SK-MEL-5 (cell line): ENCODE data around the gene ING2. TPM values are rescaled to one million over a fixed set of nuclear protein-coding genes. Genes with fewer than 3 reads are reported as not detected.
A peak's percentile ranks its signal among the peaks of the same experiment; 100 is the strongest.

ENCODE experiments used
- DNase-seq: peaks from one replicate; pipeline ENCODE4 v3.0.0-alpha.2; 2016; ENCODE audit warnings: low read depth, low spot score
- in situ Hi-C: cut with HindIII; loops from 2 replicates; pipeline ENCODE4 v1.10.0; 2016; ENCODE audit warnings: low sequenced_read_pairs, high pct_unique_total_duplicates, low pct_unique_long_range_greater_than_20kb
- total RNA-seq: library from RNA; depleted of rRNA; stranded (reverse); fragments of >200 nt; shearing (Covaris generic); gene quantifications from 2 replicates; pipeline ENCODE4 v1.2.3, GENCODE V29; 2014

Gene ING2
- total RNA-seq, 1 experiment from 2014 or later: 9.7 TPM

DNA sequence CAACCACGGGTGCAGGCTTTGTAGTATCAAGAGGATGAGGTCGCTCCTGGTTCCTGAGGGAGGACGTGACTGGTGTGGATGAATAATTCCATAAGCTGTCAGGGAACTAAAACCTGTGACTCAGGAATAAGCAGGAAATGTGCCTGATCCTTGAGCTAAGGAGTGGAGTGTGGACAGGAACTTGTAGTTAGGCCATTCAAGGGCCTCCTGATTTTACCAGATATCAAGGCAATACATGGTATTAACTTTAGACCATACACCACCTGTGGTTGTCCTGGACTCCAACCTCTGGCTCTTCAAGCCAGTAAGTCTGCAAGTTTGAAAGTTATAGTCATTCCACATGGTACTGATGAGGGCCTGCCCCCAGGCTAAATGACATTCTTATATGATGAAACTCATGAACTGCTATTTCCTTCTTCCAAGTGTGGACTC is 12.1 kb upstream of the ING2 start:
- no peak for DNase-seq
- in situ Hi-C loops: no loop called here

DNA sequence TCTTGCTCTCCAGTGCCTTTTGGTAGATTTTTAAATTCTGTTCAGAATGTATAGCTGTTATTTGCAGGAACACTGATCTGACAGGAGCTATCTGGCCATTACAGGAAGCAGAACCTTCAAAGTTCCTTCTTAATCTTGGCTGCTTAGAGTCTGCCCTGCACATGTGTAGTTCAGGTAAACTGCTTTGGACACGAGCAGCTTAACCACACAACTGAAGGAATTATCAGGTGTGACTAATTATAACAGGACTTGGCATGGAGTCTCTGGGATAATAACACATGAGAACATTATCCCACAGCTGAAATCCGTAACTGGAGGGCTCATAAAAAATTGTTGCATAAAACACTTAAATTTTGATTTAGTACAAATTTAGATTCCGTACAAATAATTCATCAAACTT is 11.6 kb upstream of the ING2 start:
- no peak for DNase-seq
- in situ Hi-C loops: no loop called here

DNA sequence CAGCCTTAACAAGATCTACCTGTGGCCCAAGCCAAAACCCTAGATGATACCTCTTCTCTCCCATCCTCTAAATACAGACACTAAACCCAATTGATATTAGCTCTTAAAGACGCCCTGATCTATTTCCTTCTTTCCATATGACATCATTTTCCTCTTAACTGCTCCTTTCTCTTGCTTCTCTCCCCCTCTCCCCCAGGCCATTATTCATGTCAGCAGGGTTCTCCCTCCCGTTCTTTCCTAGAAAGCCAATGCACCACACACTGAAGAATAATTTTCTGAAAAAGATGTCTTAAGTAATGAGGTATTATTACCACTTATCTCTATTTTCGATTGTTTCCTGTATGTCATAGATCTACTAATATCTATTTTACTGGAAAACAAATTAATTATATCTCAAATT is 9.7 kb upstream of the ING2 start:
- in situ Hi-C loops: no loop called here
- DNase-seq: no peak

DNA sequence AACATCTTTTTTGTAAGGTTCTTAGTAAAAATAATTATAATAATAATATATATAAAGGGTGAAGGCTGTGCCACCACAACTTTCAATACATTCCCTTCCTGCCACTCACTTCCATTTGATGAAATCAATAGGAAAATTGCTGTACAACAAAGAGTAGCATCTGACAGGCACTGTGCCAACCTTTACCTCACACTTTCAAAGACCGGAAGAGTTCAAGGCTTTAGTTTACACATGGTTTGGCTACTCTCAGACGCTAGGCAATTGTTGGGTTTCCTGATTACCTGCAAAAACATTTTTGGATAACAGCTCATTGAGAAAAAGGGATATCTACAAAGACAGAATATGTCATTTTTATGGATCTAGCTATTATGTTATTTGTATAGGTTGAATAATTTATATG is 5.5 kb upstream of the ING2 start:
- DNase-seq: no peak
- in situ Hi-C loops: no loop called here

DNA sequence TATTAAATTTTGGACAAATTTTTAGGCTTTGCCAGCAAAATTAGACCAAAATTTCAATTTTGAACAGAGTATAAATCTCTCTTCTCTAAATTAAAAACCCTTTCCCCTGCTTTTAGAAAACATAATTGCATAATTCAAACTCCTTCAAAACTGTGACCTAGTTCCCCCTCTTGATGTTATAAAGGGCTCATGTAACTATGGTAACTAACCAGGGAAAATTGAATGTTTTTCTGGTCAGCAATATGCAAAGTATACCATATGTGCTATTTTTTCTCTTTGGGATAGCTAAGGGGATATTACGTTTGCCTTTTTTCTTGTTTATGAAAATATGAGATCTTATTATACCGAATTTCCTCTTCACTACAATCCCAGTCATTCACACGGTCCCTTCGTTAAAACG is 5.1 kb upstream of the ING2 start:
- DNase-seq: no peak
- in situ Hi-C loops: no loop called here

DNA sequence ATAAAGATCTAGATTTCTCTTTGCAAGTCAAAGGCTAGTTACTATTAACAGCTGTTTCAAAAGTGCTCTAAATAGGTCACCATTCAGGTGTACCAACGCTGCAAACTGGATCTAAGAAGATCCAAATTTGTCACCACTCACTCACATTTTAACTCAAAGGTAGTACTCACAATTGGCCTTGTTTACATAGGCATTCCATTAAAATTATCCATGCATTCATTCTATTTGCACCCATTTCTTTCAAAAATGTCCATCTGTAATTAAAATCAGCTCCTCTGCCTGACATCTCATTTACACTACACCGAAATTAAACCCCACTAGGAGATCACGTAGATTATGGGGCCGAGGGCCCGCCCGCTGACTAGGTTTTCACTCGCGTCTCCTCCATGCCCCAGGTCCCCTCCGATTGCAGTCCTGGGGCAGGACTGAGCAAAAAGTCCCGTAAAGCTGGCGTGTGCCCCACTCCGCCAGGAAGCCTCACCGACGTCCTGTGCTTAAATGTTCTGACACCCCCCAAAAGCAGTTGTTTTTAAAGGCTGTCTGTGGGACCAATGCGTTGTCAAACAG is 1.3 kb upstream of the ING2 start:
- DNase-seq: no peak
- in situ Hi-C loops: no loop called here

DNA sequence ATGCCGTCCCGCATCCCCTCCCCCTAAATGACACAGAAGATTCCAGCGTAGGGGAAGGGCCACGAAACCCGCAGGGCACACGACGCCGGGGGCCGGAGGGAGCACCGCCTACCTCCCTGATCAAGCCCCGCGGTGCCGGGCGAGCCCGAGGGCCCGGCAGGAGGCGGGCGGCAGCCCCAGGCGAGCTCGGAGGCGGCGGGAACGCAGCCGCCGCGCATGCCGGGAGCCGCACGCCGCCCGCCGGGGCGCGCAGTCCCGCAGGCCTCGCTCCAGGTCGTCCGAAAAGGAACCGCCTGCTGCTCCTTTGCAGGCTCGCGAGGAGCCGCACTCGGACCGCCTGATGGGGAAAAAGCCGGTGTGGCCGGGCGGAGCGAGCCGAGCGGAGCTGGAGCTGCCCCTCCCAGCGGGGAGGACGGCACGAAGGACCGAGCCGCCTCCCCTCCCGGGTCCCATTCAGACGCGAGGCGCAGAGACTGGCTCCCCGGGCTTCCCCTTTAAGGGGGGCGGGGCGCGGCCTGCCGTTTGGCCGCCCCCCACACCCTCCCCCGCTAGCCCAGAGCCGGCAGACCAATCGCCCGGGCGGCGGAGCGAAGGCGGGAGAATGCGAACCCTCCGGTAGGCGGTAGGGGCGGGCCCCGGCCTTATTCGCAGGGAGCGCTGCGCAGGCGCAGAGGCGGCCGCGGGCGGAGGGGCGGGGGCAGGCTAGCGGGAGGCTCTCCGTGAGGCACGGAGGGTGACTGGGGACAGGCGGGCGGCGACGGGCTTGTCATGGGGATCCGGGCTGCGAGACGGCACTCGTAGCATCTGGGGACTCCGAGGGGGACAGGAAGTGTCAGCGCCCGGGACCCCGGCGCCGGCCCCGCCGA is 561 bp upstream of the ING2 start:
- DNase-seq: peak; percentile 97
- in situ Hi-C loops: no loop called here

DNA sequence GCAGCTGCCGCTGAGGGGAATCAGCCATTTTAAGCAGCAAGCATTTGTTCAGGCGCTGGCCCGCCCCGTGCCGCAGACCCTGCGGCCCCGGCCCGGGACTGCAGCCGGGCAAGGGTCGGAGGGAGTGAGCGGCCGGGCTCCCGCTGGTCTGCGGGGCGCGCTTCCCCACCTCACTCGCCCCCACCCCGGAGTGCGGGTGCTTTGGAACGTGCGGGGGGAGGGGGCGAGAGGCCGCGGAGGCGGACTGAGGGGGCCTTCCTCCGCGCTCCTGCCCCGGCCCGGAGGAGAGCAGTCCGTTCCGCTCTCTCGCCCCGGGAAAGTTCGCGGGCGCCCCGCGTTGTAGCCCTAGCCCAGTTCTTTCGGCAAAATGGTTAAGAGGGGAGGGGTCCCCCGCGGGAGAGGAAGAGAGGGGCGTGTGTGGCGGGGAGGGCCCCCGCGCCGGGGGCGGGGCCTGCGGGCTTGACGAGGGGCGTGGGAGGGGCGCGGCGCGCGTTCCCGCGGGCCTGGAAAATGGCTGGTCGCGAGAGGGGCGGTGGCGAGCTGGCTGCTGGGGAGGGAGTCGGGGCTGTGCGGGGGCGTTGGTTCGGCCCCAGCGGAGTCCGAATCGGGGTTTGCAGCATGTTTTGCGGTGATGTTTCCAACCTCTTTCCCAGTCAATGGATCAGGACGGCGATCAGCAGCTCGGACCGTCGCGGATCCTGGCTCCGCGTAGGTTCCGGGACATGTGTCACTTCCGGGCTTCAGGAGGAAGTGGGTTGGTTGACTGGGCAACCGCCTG is 942 bp downstream of the ING2 start:
- DNase-seq: peak; percentile 91
- in situ Hi-C loops: no loop called here

DNA sequence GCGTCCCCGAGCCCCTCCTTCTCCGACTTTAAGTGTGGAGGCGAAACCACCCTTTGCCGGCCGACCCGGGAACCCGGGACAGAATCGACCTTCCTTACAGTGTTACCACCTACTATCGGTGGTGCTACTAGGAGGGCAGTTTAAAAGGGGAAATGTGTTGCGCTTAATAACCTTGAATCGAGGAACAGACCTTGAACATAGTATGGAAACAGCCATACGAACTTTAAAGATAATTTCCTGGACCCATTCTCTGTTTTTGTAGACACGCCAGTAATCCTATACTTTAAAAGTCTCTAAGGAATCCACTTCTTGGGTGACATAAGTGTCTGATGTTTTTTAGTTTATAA is 1.5 kb downstream of the ING2 start:
- no peak for DNase-seq
- in situ Hi-C loops: no loop called here

DNA sequence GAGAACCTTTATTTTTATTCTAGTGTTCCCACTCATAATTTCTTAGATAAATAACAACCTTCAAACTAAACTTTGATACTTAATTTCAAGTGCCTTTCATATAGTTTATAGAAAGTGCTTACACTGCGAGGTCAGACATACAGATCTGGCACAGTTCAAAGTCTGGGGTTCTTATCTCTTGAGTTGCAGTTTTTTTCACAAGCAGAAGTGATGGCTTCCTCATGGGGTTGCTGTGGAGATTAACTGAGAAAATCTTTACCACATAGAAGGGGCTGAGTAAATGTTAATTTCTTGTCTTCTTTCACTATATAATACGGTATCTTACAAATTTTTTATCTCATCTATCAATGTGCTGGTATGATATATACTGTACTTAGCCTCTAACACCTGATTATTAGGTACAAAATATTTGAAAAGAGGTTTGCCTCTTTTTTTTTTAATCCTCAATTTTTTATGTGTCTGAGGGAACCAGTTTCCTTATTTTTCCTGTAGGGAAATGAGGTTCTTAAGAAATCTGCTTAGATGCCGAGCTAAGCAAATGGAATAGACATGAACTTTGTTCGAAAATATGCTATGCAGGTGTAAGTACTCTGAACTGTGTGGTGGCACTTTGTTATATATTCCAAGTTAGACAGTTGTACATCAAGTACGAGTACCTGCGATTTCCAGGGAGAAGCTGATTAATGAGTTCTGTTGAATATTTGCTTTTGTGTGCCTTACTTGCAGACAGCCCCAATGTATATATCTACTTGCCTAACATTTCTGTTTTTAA is 3.3 kb downstream of the ING2 start:
- no peak for DNase-seq
- in situ Hi-C loops: no loop called here

DNA sequence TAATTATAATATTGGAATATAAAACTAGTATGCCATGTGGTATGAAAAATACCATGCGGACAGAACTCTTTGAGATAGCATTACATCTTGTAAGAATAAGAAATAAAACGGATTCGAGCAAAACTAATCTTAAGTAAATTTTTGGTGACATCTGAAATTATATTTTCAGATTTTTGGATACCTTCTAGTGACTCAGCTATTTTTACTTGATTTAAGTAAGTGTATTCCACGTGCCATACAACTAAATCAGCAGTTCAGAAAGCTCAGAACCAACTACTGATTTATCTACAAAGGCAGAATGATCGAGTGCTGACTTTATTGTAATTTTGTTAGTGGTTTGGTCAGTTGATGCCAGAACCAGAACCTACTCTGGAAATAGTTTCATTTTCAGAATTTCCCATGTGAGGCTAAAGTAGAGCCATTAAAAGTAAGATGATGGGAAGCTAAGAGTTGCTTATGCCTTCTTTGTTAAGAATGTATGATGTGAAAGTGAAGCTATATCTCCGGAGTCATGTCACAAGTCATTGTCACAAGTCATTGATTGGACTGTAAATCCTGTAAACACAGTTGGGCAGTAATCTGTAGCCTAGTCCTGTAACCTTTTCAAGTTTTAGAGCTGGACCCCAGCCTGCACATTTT is 4.0 kb downstream of the ING2 start:
- in situ Hi-C loops: no loop called here
- DNase-seq: peak; percentile 33

DNA sequence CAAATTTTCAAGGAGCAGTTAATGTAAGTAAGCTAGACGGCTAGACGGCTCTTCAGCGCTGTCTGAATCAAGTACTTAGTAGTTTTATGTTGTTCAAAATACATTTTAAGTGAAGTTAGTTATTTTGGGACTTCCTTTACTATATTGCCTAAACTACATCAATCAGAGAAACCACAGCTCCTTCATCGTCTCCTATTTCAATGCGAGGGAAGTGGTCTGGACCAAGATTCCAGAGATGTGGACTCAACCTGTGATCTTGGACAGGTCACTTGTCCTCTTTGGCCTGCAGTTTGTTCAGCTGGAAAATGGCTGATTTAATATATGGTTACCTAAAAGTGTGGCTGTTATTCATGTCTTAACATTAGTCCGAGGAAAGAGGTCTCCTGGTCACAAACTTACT is 10.6 kb downstream of the ING2 start:
- in situ Hi-C loops: no loop called here
- no peak for DNase-seq

DNA sequence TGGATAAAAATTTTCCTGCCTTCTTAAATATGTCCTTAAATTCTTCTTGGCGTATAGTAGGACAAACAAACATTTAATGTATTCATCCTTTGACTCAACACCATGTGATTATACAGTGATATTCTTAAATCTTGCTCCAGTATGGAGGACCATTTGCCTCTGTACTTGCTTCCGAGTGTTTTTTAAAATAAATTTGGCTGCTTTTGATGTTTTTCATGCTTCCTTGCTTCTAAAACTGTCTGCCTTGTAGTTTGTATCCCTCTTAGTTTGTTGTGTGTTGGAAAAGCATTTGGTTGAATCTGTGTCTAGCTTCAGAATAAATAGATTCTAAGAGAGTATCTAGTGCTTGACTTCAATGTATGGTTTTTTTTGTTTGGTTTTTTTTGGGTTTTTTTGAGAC is 12.3 kb downstream of the ING2 start:
- in situ Hi-C loops: no loop called here
- DNase-seq: no peak

DNA sequence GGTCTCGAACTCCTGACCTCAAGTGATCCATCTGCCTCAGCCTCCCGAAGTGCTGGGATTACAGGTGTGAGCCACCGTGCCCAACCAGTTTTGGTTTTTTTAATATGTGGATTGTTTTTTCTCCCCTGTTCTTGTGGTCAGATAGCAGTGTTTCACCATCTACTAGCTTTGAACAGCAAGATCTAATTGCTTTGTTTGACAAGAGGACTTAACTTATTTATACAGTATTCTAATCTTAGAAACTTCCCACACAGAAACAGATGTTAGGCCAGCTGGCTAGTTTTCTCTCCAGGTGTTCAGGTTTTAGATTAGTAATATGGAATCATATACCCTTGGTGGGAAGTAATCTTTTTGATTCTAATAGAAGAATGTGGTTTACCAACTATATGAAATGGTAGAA is 12.9 kb downstream of the ING2 start:
- in situ Hi-C loops: no loop called here
- no peak for DNase-seq

DNA sequence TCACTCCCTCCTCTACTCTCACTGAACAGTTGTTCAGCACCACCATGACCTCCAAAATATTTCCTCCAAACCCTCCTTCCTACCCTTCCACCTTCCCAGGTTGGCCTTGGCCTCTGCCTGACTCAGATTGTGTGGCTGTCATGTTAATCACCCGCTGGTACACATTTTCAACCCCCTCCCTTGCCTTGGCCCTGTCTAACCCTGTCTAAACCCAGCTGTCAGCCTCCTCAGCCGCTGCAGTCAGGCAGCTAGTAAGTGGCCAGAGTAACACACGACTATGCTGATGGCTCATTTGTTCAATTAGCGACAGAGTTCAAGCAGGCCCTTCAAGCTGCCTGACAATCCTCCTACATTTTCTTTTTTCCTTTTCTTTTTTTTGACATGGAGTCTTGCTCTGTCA is 18.0 kb downstream of the ING2 start:
- in situ Hi-C loops: no loop called here
- DNase-seq: no peak

DNA sequence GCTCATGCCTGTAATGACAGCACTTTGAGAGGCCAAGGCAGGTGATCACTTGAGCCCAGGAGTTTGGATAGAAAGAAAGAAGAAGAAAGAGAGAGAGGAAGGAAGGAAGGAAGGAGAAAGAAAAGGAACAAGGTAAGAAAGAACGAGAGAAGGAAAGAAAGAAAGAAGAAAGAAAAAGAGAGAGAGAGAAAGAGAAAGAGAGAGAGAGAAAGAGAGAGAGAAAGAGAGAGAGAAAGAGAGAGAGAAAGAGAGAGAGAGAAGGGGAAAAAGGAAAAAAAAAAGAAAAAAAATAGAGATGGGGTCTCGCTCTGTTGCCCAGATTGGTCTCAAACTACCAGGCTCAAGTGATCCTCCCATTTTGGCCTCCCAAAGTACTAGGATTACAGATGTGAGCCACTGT is 22.5 kb downstream of the ING2 start:
- no peak for DNase-seq
- in situ Hi-C loops: no loop called here

DNA sequence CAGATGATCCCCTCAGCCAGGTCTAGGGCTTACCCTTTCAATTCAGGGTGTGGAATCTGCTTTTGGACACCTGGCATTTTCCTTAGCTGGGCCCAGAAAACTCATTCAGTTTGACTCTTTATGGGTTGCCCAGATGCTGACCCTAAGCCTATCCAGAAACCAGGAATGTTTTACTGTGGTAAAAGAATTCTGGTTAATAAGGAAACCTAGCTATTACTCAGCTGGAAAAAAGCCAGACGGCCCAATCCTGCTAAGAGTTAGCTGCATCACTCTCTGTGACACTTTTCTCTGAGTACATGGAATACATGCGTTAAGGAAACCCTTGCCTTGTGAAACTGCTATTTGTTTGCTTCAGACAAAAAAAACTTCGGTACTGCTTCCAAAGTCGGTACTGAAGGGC is 28.0 kb downstream of the ING2 start:
- in situ Hi-C loops: no loop called here
- no peak for DNase-seq

DNA sequence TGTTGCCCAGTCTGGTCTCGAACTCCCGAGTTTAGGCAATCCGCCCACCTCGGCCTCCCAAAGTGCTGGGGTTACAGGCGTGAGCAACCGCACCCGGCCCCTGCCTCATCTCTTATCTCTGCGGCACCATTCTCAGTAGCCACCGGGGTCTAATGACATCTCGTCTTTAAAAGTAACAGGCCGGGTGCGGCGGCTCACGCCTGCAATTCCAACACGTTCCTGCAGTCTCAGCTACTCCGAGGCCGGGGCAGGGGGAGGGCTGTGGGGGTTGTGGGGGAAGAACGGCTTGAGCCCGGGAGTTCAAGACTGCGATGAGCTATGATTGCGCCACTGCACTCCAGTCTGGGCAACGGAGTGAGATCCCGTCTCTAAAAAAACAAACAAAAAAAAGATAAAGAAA is 28.8 kb downstream of the ING2 start:
- no peak for DNase-seq
- in situ Hi-C loops: no loop called here
